GM12873 (cell line): ENCODE data around the gene LBP.

ENCODE experiments used
- CTCF ChIP-seq: IDR thresholded peaks from 2 replicates; pipeline ENCODE4 v1.5.1; 2012; ENCODE audit warnings: low read depth, mild to moderate bottlenecking, moderate library complexity, low read length, control low read depth; ENCODE audit not compliant: insufficient read depth; ENCODE audit errors: missing control alignments

The LBP gene

GRCh38 chr20:38342713-38343310, 3.5 kb upstream of the LBP start:
- no peak for TF ChIP-seq CTCF

- TF ChIP-seq CTCF = no peak
Measured at GRCh38 chr20:38343311-38344106, 2.8 kb upstream of the LBP start.

GRCh38 chr20:38344107-38344701, 2.1 kb upstream of the LBP start:
- TF ChIP-seq CTCF = no peak

- TF ChIP-seq CTCF = no peak
Measured at GRCh38 chr20:38345643-38346042, 639 bp upstream of the LBP start.

GRCh38 chr20:38346741-38347140, 459 bp downstream of the LBP start:
- TF ChIP-seq CTCF = no peak

GRCh38 chr20:38349856-38350255, 3.6 kb downstream of the LBP start:
- no peak for TF ChIP-seq CTCF
